Activated naive CD8-positive, alpha-beta T cell treated with anti-CD3 and anti-CD28 coated beads, Interleukin-2, amount 50 U/mL, for 24 hours (primary cell): ENCODE data around the gene CENPE.

Source experiments
- ATAC-seq: fragments of 150-1000 bp; cut with Tn5 transposase; one replicate; pipeline ENCODE4 v1.10.0; 2021
- DNase-seq: peaks from one replicate; pipeline ENCODE4 v3.0.0; 2021
- H3K27ac Mint-ChIP-seq: one replicate; pipeline ENCODE4 v1.8.0; 2021; ENCODE audit warnings: mild to moderate bottlenecking, mixed read lengths
- H3K27me3 Mint-ChIP-seq: one replicate; pipeline ENCODE4 v1.8.0; 2021; ENCODE audit warnings: mixed read lengths
- H3K36me3 Mint-ChIP-seq: one replicate; pipeline ENCODE4 v1.8.0; 2021; ENCODE audit warnings: low read depth, mixed read lengths
- H3K4me1 Mint-ChIP-seq: one replicate; pipeline ENCODE4 v1.8.0; 2021; ENCODE audit warnings: mixed read lengths
- H3K4me3 Mint-ChIP-seq: one replicate; pipeline ENCODE4 v1.8.0; 2021; ENCODE audit warnings: mild to moderate bottlenecking, moderate library complexity, mixed read lengths
- H3K9me3 Mint-ChIP-seq: one replicate; pipeline ENCODE4 v1.8.0; 2021; ENCODE audit warnings: mixed read lengths

The CENPE gene

DNA sequence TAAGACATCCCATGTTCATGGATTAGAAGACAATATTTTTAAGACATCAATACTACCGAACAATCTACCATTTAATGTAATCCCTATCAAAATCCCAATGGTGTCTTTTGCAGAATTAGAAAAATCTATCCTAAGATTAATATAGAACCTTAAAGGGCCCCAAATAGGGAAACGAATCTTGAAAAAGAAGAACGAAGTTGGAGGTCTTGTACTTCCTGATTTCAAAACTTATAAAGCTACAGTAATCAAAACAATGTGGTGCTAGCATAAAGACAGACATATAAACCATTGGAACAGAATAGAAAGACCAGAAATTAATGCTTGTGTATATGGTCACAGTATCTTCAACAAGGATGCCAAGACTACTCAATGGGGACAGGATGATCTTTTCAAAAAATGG, 42.0 kb downstream of the CENPE start:
- no peak overlapping the region for H3K27ac Mint-ChIP-seq
- H3K9me3 Mint-ChIP-seq: no peaks in the 10 kb centered on the region
- no peaks in the 10 kb centered on the region for H3K27me3 Mint-ChIP-seq
- H3K4me3 Mint-ChIP-seq: no peak overlapping the region
- ATAC-seq: no peak
- DNase-seq: no peak
- peaks cover 32% of the 10 kb centered on the region for H3K36me3 Mint-ChIP-seq
- H3K4me1 Mint-ChIP-seq: no peaks in the 10 kb centered on the region

DNA sequence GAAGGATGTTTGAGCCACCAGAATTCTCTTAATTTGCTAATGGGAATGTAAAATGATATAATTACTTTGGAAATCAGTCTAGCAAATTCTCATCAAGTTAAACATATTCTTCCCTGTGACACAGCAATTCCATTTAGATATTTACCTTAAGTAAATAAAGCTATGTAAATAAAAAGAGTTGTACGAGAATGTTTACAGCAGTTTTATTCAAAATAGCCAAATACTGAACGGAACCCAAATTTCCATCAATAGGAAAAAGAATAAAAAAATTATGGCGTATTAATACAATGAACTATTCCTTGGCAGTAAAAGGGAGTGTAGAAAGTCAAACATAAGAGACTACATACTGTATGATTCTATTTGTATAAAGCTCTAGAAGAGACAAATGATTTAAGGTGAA, 45.8 kb downstream of the CENPE start:
- Mint-ChIP-seq H3K27me3 (no peaks in the 10 kb centered on the region), H3K4me1 (no peaks in the 10 kb centered on the region), H3K4me3 (no peak overlapping the region), H3K27ac (no peak overlapping the region), H3K9me3 (peaks cover 1% of the 10 kb centered on the region), H3K36me3 (peaks cover 54% of the 10 kb centered on the region)
- DNase-seq (no peak), ATAC-seq (no peak)

DNA sequence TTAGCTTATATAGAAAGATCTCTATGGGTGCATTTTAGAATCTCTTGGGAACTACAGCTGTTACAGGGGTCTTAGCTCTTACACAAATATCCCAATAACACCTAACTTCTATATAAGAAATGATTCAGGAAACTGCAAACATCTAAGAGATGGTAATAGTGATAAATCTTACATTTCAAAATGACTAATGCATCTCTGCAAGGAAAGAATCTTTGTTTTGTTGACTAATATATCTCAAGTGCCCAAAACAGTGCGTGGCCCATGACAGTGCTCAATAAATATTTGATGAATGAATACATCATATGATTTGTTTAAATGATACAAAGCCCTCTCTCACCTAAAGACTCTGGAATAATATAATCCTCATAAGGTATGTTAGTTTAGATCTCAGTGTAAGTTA, 47.5 kb downstream of the CENPE start:
- no peak overlapping the region for H3K27ac Mint-ChIP-seq
- H3K4me1 Mint-ChIP-seq: no peaks in the 10 kb centered on the region
- peaks cover 51% of the 10 kb centered on the region for H3K36me3 Mint-ChIP-seq
- ATAC-seq (no peak), DNase-seq (no peak)
- H3K9me3 Mint-ChIP-seq: peaks cover 4% of the 10 kb centered on the region
- H3K27me3 Mint-ChIP-seq: no peaks in the 10 kb centered on the region
- H3K4me3 Mint-ChIP-seq: no peak overlapping the region

DNA sequence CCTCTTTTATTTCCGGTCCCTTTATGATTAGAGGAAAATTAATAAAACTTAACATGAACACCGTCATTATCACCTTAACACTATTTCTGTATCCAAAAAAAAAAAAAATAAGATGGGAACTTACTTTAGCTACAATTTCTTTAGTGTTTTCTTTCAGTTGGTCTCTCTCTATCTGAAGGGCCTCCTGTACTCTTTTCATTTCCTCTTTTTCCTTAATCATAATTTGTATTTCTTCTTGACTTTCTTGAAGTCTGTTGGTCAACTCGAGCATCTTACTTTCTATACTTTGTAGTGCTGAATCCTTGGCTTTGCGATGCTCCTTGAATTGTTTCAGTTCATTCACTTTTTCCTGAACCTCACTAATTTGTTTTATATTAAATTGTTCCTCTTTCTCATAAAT, 53.2 kb downstream of the CENPE start:
- peaks cover 4% of the 10 kb centered on the region for H3K9me3 Mint-ChIP-seq
- H3K27me3 Mint-ChIP-seq: no peaks in the 10 kb centered on the region
- no peak overlapping the region for H3K27ac Mint-ChIP-seq
- no peak for ATAC-seq
- H3K4me1 Mint-ChIP-seq: peaks cover under 1% of the 10 kb centered on the region
- no peak for DNase-seq
- H3K4me3 Mint-ChIP-seq: no peak overlapping the region
- H3K36me3 Mint-ChIP-seq: peaks cover 57% of the 10 kb centered on the region

DNA sequence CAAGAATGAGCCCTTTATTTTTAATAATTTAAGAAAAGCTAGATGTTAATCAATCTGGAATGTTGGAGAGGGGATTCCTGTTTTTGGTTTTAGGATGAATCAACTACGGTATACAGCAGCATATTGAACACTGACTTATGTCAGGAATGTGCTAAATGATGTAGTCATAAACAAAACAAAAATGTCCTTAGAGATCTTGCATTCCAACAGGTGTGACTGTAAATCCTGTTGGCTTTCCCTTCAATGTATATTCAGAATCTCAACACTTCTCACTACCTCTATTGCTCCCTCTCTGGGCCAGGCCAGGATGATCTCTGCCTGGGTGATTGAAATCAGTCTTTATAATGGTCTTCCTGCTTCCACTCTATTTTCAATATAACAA, 60.7 kb downstream of the CENPE start:
- no peak for ATAC-seq
- peaks cover 4% of the 10 kb centered on the region for H3K4me1 Mint-ChIP-seq
- no peak overlapping the region for H3K27ac Mint-ChIP-seq
- no peak for DNase-seq
- H3K4me3 Mint-ChIP-seq: no peak overlapping the region
- no peaks in the 10 kb centered on the region for H3K27me3 Mint-ChIP-seq
- H3K9me3 Mint-ChIP-seq: no peaks in the 10 kb centered on the region
- peaks cover 36% of the 10 kb centered on the region for H3K36me3 Mint-ChIP-seq

DNA sequence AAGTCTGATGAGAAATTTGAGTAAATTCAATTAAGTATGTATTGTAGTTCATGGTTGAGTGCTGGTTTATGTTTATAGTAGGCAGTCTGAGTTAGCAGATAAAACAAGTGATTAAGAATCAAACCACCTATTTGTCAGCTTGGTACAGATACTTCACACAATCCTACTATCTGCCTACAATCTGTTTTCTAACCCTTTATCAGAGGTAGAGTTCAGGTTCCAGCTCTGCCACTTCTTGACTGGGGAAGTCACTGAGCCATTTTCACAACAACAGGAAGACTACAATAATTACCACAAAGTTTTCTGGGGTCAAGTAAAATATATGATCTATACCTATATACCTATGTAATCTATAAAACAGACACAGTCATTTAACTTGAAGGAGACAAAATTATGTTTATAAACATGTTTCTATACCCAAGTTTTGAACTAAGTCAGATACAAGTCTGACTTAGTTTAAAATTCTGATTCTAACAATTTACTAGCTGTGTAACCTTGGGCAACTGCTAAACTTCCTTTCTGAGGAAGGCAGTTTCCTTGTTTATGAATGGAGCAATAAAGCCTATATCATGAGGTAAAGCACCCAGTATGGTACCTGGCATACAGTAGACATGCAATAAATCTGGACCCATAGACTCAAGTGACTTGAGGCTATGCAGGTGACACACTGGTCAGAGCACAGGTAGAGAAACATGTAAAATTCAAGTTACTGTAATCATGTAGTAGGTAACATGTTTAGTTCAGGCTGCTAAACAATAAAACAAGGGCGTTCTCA, 61.3 kb downstream of the CENPE start:
- DNase-seq: no peak
- peaks cover 4% of the 10 kb centered on the region for H3K4me1 Mint-ChIP-seq
- H3K4me3 Mint-ChIP-seq: no peak overlapping the region
- ATAC-seq: no peak
- H3K9me3 Mint-ChIP-seq: no peaks in the 10 kb centered on the region
- H3K27ac Mint-ChIP-seq: no peak overlapping the region
- H3K27me3 Mint-ChIP-seq: no peaks in the 10 kb centered on the region
- H3K36me3 Mint-ChIP-seq: peaks cover 37% of the 10 kb centered on the region

DNA sequence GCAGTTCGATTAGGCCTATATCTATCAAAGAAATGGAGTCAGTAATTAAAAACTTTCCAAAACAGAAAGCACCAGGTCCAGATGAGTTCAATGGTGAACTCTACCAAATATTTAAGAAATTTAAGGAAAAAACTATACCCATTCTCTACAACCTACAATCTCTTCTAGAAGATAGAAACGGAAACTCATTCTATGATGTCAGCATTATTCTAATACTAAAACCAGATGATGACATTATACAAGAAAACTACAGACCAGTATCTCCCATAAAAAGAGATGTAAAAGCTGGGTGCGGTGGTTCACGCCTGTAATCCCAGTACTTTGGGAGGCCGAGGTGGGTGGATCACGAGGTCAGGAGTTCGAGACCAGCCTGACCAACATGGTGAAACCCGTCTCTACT, 69.0 kb downstream of the CENPE start:
- Mint-ChIP-seq H3K4me1 (no peaks in the 10 kb centered on the region), H3K9me3 (peaks cover 29% of the 10 kb centered on the region), H3K27me3 (no peaks in the 10 kb centered on the region), H3K27ac (no peak overlapping the region), H3K36me3 (peaks cover 42% of the 10 kb centered on the region), H3K4me3 (no peak overlapping the region)
- DNase-seq (no peak), ATAC-seq (no peak)

GRCh38 chr4:103126126-103126525, 72.0 kb downstream of the CENPE start:
- H3K4me3 Mint-ChIP-seq: no peak overlapping the region
- no peak for ATAC-seq
- H3K4me1 Mint-ChIP-seq: no peaks in the 10 kb centered on the region
- H3K9me3 Mint-ChIP-seq: peaks cover 29% of the 10 kb centered on the region
- H3K27ac Mint-ChIP-seq: no peak overlapping the region
- no peak for DNase-seq
- peaks cover 40% of the 10 kb centered on the region for H3K36me3 Mint-ChIP-seq
- H3K27me3 Mint-ChIP-seq: no peaks in the 10 kb centered on the region

GRCh38 chr4:103123114-103123513, 75.0 kb downstream of the CENPE start:
- Mint-ChIP-seq H3K36me3 (peaks cover 34% of the 10 kb centered on the region), H3K9me3 (peaks cover 12% of the 10 kb centered on the region), H3K27me3 (no peaks in the 10 kb centered on the region), H3K4me3 (no peak overlapping the region), H3K27ac (no peak overlapping the region), H3K4me1 (no peaks in the 10 kb centered on the region)
- ATAC-seq: no peak
- DNase-seq: no peak

GRCh38 chr4:103118166-103118565, 80.0 kb downstream of the CENPE start:
- no peak overlapping the region for H3K27ac Mint-ChIP-seq
- H3K4me1 Mint-ChIP-seq: no peaks in the 10 kb centered on the region

GRCh38 chr4:103111598-103111997, 86.5 kb downstream of the CENPE start:
- ATAC-seq (no peak), DNase-seq (no peak)
- no peaks in the 10 kb centered on the region for H3K27me3 Mint-ChIP-seq
- no peaks in the 10 kb centered on the region for H3K4me1 Mint-ChIP-seq
- H3K9me3 Mint-ChIP-seq: no peaks in the 10 kb centered on the region
- no peak overlapping the region for H3K4me3 Mint-ChIP-seq
- no peak overlapping the region for H3K27ac Mint-ChIP-seq
- H3K36me3 Mint-ChIP-seq: peaks cover 11% of the 10 kb centered on the region

More at GRCh38 chr4:103118166-103118565, 80.0 kb downstream of the CENPE start:
- no peak overlapping the region for H3K4me3 Mint-ChIP-seq
- ATAC-seq: no peak
- no peak for DNase-seq
- H3K9me3 Mint-ChIP-seq: no peaks in the 10 kb centered on the region
- peaks cover 17% of the 10 kb centered on the region for H3K36me3 Mint-ChIP-seq
- H3K27me3 Mint-ChIP-seq: no peaks in the 10 kb centered on the region

DNA sequence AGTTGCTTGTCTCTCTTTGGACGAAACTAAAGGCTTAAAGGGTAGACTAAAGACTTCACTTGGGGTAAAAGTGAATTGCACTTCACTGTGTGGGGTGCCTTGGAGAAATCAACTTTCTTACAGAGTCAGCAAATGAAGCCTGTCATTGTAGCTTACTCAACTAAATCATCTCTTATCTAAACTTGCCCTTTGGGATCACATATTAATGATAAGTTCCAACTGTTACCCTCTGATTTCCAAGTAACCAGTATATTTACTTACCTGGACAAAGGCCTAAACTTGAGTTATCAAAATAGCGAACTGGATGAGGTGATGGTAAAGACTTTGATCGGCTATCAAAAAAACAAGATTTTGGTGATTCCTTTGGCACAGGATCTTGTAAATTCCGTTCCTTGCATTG, 89.6 kb downstream of the CENPE start:
- H3K4me3 Mint-ChIP-seq: no peak overlapping the region
- ATAC-seq (no peak), DNase-seq (no peak)
- H3K4me1 Mint-ChIP-seq: no peaks in the 10 kb centered on the region
- H3K27me3 Mint-ChIP-seq: no peaks in the 10 kb centered on the region
- peaks cover 14% of the 10 kb centered on the region for H3K36me3 Mint-ChIP-seq
- no peak overlapping the region for H3K27ac Mint-ChIP-seq
- no peaks in the 10 kb centered on the region for H3K9me3 Mint-ChIP-seq

DNA sequence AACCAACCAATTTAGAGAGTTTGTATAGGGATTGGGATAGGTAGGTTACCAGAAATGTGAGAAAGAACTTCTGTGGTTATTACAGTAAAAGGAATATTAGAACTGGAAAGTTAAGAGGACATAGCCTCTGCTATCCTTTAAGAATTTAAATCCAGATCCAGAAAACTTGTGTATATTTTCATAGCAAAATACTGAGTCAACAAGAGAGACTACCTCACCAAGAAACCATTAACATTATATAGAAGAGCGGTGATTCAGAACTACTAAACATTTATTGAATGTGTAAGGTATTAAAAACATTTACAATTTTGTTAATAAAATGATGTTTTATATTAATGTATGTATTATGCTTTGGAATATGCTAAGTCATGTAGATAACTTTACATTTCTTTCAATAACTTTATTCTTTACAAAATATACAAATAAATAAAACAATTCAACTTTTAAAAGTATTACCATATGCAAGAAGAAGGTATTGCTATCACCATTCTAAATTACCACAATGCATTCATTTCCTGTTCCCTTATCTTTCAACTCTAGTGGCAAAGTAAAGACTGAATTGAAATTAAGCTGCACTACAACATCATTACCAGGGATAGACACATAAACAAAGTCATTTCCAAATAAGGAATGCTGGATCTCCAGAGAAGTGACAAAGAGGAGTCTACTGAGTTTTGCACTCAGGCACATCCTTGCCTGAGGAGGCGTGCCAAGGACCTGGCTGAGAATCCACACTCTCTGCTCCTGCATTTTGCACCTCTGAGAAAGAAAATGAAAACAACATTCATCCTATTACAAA, 92.4 kb downstream of the CENPE start:
- H3K27me3 Mint-ChIP-seq: no peaks in the 10 kb centered on the region
- ATAC-seq: no peak
- peaks cover 14% of the 10 kb centered on the region for H3K36me3 Mint-ChIP-seq
- H3K27ac Mint-ChIP-seq: no peak overlapping the region
- no peak overlapping the region for H3K4me3 Mint-ChIP-seq
- H3K9me3 Mint-ChIP-seq: no peaks in the 10 kb centered on the region
- H3K4me1 Mint-ChIP-seq: no peaks in the 10 kb centered on the region
- DNase-seq: no peak

- Mint-ChIP-seq H3K36me3 (peaks cover 12% of the 10 kb centered on the region), H3K27me3 (no peaks in the 10 kb centered on the region)
- no peak for ATAC-seq
Measured at GRCh38 chr4:103104886-103105285, 93.3 kb downstream of the CENPE start.

GRCh38 chr4:103100691-103101090, 97.5 kb downstream of the CENPE start:
- no peak overlapping the region for H3K4me3 Mint-ChIP-seq
- DNase-seq (no peak), ATAC-seq (no peak)
- no peak overlapping the region for H3K27ac Mint-ChIP-seq
- no peaks in the 10 kb centered on the region for H3K27me3 Mint-ChIP-seq
- peaks cover 27% of the 10 kb centered on the region for H3K4me1 Mint-ChIP-seq
- no peaks in the 10 kb centered on the region for H3K9me3 Mint-ChIP-seq
- peaks cover 2% of the 10 kb centered on the region for H3K36me3 Mint-ChIP-seq

More at GRCh38 chr4:103104886-103105285, 93.3 kb downstream of the CENPE start:
- H3K9me3 Mint-ChIP-seq: no peaks in the 10 kb centered on the region
- H3K4me3 Mint-ChIP-seq: no peak overlapping the region
- H3K4me1 Mint-ChIP-seq: peaks cover under 1% of the 10 kb centered on the region
- no peak for DNase-seq
- no peak overlapping the region for H3K27ac Mint-ChIP-seq
